HEK293 (cell line): ENCODE data around the gene GRB7.

Experiments used
- CTCF ChIP-seq: fragments of 450-650 bp; formaldehyde crosslinking; IDR thresholded peaks from 2 replicates; pipeline ENCODE4 v1.5.1; 2016; ENCODE audit warnings: missing biosample characterization, missing genetic modification characterization
- PRDM10 ChIP-seq: fragments of 450-650 bp; formaldehyde crosslinking; IDR thresholded peaks from 2 replicates; pipeline ENCODE4 v1.5.1; 2016; ENCODE audit warnings: missing biosample characterization, missing genetic modification characterization
- ZBTB26 ChIP-seq: fragments of 450-650 bp; formaldehyde crosslinking; optimal IDR thresholded peaks from 2 replicates; pipeline ENCODE3; 2016; ENCODE audit warnings: missing biosample characterization, mild to moderate bottlenecking, missing genetic modification characterization
- ZFP3 ChIP-seq: fragments of 450-650 bp; formaldehyde crosslinking; IDR thresholded peaks from 2 replicates; pipeline ENCODE4 v1.5.1; 2016; ENCODE audit warnings: low read depth, missing biosample characterization, missing genetic modification characterization
- ZNF146 ChIP-seq: fragments of 450-650 bp; formaldehyde crosslinking; IDR thresholded peaks from 2 replicates; pipeline ENCODE4 v1.5.1; 2016; ENCODE audit warnings: missing biosample characterization, missing genetic modification characterization
- ZNF223 ChIP-seq: fragments of 450-650 bp; formaldehyde crosslinking; IDR thresholded peaks from 2 replicates; pipeline ENCODE4 v1.5.1; 2016; ENCODE audit warnings: missing biosample characterization, missing genetic modification characterization
- ZNF302 ChIP-seq: fragments of 450-650 bp; formaldehyde crosslinking; IDR thresholded peaks from 2 replicates; pipeline ENCODE4 v1.5.1; 2016; ENCODE audit warnings: missing biosample characterization, missing genetic modification characterization, low read depth
- ZNF521 ChIP-seq: fragments of 450-650 bp; formaldehyde crosslinking; IDR thresholded peaks from 2 replicates; pipeline ENCODE4 v1.5.1; 2017; ENCODE audit warnings: missing biosample characterization, mild to moderate bottlenecking, missing genetic modification characterization
- ZNF624 ChIP-seq: fragments of 450-650 bp; formaldehyde crosslinking; IDR thresholded peaks from 2 replicates; pipeline ENCODE4 v1.5.1; 2017; ENCODE audit warnings: missing biosample characterization, missing genetic modification characterization
- ZNF776 ChIP-seq: fragments of 450-650 bp; formaldehyde crosslinking; IDR thresholded peaks from 2 replicates; pipeline ENCODE4 v1.5.0; 2017; ENCODE audit warnings: missing biosample characterization, missing genetic modification characterization, borderline replicate concordance
- ZSCAN16 ChIP-seq: fragments of 450-650 bp; formaldehyde crosslinking; IDR thresholded peaks from 2 replicates; pipeline ENCODE4 v1.5.1; 2016; ENCODE audit warnings: missing biosample characterization, missing genetic modification characterization
- TF ChIP-seq, protein P1 (sequence below): fragments of 450-650 bp; formaldehyde crosslinking; IDR thresholded peaks from 2 replicates; pipeline ENCODE4 v1.5.1; 2016; ENCODE audit warnings: missing biosample characterization, missing genetic modification characterization
- TF ChIP-seq, protein P2 (sequence below): fragments of 450-650 bp; formaldehyde crosslinking; IDR thresholded peaks from 2 replicates; pipeline ENCODE4 v1.5.1; 2016; ENCODE audit warnings: missing biosample characterization, missing genetic modification characterization, borderline replicate concordance
- TF ChIP-seq, protein P3 (sequence below): fragments of 450-650 bp; formaldehyde crosslinking; conservative IDR thresholded peaks from 2 replicates; pipeline ENCODE4 v1.5.1; 2016; ENCODE audit warnings: low read depth, missing biosample characterization, missing genetic modification characterization

GRCh38 chr17:39724731-39725130 lies 13.0 kb upstream of the GRB7 start:
- TF ChIP-seq, protein P1, sequence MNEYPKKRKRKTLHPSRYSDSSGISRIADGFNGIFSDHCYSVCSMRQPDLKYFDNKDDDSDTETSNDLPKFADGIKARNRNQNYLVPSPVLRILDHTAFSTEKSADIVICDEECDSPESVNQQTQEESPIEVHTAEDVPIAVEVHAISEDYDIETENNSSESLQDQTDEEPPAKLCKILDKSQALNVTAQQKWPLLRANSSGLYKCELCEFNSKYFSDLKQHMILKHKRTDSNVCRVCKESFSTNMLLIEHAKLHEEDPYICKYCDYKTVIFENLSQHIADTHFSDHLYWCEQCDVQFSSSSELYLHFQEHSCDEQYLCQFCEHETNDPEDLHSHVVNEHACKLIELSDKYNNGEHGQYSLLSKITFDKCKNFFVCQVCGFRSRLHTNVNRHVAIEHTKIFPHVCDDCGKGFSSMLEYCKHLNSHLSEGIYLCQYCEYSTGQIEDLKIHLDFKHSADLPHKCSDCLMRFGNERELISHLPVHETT: no peak
- TF ChIP-seq, protein P2, sequence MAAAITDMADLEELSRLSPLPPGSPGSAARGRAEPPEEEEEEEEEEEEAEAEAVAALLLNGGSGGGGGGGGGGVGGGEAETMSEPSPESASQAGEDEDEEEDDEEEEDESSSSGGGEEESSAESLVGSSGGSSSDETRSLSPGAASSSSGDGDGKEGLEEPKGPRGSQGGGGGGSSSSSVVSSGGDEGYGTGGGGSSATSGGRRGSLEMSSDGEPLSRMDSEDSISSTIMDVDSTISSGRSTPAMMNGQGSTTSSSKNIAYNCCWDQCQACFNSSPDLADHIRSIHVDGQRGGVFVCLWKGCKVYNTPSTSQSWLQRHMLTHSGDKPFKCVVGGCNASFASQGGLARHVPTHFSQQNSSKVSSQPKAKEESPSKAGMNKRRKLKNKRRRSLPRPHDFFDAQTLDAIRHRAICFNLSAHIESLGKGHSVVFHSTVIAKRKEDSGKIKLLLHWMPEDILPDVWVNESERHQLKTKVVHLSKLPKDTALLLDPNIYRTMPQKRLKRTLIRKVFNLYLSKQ (tag by site-specific recombination): no peak
- TF ChIP-seq ZNF302 (tag by site-specific recombination) (no peak), ZNF521 (tag by site-specific recombination) (no peak), ZSCAN16 (tag by site-specific recombination) (no peak), ZFP3 (tag by site-specific recombination) (no peak), ZNF146 (no peak), ZNF223 (tag by site-specific recombination) (no peak), CTCF (tag by site-specific recombination) (no peak), ZNF776 (tag by site-specific recombination) (no peak), ZNF624 (tag by site-specific recombination) (no peak), ZBTB26 (tag by site-specific recombination) (no peak), PRDM10 (tag by site-specific recombination) (no peak)
- TF ChIP-seq, protein P3, sequence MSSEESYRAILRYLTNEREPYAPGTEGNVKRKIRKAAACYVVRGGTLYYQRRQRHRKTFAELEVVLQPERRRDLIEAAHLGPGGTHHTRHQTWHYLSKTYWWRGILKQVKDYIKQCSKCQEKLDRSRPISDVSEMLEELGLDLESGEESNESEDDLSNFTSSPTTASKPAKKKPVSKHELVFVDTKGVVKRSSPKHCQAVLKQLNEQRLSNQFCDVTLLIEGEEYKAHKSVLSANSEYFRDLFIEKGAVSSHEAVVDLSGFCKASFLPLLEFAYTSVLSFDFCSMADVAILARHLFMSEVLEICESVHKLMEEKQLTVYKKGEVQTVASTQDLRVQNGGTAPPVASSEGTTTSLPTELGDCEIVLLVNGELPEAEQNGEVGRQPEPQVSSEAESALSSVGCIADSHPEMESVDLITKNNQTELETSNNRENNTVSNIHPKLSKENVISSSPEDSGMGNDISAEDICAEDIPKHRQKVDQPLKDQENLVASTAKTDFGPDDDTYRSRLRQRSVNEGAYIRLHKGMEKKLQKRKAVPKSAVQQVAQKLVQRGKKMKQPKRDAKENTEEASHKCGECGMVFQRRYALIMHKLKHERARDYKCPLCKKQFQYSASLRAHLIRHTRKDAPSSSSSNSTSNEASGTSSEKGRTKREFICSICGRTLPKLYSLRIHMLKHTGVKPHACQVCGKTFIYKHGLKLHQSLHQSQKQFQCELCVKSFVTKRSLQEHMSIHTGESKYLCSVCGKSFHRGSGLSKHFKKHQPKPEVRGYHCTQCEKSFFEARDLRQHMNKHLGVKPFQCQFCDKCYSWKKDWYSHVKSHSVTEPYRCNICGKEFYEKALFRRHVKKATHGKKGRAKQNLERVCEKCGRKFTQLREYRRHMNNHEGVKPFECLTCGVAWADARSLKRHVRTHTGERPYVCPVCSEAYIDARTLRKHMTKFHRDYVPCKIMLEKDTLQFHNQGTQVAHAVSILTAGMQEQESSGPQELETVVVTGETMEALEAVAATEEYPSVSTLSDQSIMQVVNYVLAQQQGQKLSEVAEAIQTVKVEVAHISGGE: no peak
